ENCODE measurements around the gene SYP. TPM values are rescaled to one million over a fixed set of nuclear protein-coding genes. Genes with fewer than 3 reads are reported as not detected.

The SYP gene
- total RNA-seq, 2 donors from 2014 or later, result 6.4 to 7.4 TPM

DNA sequence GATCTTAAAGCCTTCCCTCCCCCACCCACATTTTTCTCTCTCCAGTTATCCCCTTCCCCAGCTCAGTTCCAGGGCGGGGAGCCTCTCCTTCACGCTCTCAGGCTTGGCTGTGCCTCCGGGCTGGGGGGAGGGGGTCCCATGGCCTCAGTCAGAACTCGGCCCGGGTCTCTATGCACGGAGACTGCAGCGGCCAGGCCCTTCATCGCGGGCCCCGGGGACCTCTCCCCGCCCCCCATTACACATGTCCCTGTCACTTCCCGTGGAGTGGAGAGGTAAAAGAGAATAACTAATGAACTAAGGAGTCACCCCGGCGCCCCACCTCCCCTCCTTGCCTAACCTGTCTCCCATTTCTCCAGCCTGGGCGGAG lies 13.0 kb downstream of the SYP start:
- no peak overlapping the region for H3K9ac ChIP-seq (ENCODE audit: low read depth in 2 of 2, low read length in 2 of 2)
- no peaks in the 10 kb centered on the region for H3K27me3 ChIP-seq
- intact Hi-C loops (cut with DNase I), result no loop called here

GRCh38 chrX:49186125-49187027 lies 13.6 kb downstream of the SYP start, which contains the start of gene PRICKLE3:
TSS of gene PRICKLE3 (minus strand) at chrX:49186373. CDS start at chrX:49186297, 76 bp downstream.
- Histone ChIP-seq H3K36me3 (no peaks in the 10 kb centered on the region), H3K4me1 (no peaks in the 10 kb centered on the region), H3K27me3 (no peaks in the 10 kb centered on the region), H3K4me3 (peak within 1 kb of the TSS; percentile 41), H3K27ac (peak within 1 kb of the TSS; percentile 58), H3K9ac (ENCODE audit: low read depth in 2 of 2, low read length in 2 of 2) (peak within 1 kb of the TSS; percentile 67 to 80), H3K9me3 (no peaks in the 10 kb centered on the region)
- intact Hi-C loops (cut with DNase I), result no loop called here
- TF ChIP-seq, protein P1, sequence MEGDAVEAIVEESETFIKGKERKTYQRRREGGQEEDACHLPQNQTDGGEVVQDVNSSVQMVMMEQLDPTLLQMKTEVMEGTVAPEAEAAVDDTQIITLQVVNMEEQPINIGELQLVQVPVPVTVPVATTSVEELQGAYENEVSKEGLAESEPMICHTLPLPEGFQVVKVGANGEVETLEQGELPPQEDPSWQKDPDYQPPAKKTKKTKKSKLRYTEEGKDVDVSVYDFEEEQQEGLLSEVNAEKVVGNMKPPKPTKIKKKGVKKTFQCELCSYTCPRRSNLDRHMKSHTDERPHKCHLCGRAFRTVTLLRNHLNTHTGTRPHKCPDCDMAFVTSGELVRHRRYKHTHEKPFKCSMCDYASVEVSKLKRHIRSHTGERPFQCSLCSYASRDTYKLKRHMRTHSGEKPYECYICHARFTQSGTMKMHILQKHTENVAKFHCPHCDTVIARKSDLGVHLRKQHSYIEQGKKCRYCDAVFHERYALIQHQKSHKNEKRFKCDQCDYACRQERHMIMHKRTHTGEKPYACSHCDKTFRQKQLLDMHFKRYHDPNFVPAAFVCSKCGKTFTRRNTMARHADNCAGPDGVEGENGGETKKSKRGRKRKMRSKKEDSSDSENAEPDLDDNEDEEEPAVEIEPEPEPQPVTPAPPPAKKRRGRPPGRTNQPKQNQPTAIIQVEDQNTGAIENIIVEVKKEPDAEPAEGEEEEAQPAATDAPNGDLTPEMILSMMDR (IDR thresholded peaks at IDR 0.05), result no peak
- peak; percentile 89 for DNase-seq

More for the DNA sequence above, 13.0 kb downstream of the SYP start:
- Histone ChIP-seq H3K4me3 (no peak overlapping the region), H3K4me1 (no peaks in the 10 kb centered on the region), H3K36me3 (no peaks in the 10 kb centered on the region), H3K27ac (no peak overlapping the region), H3K9me3 (no peaks in the 10 kb centered on the region)
- TF ChIP-seq, protein P1 (IDR thresholded peaks at IDR 0.05), result no peak
- no peak for DNase-seq

GRCh38 chrX:49184294-49185281 lies 15.4 kb downstream of the SYP start:
- H3K4me3 ChIP-seq, result peak overlapping the region; percentile 41
- intact Hi-C loops (cut with DNase I), result no loop called here
- no peaks in the 10 kb centered on the region for H3K9me3 ChIP-seq
- no peaks in the 10 kb centered on the region for H3K36me3 ChIP-seq
- peak overlapping the region; percentile 56 to 67 for H3K9ac ChIP-seq (ENCODE audit: low read depth in 2 of 2, low read length in 2 of 2)
- H3K27ac ChIP-seq, result peak overlapping the region; percentile 58
- peak; percentile 96 for DNase-seq
- H3K27me3 ChIP-seq, result no peaks in the 10 kb centered on the region
- no peaks in the 10 kb centered on the region for H3K4me1 ChIP-seq
- TF ChIP-seq, protein P1 (IDR thresholded peaks at IDR 0.05), result no peak

- Histone ChIP-seq H3K27me3 (no peaks in the 10 kb centered on the region), H3K27ac (peak overlapping the region; percentile 58), H3K4me3 (no peak overlapping the region), H3K4me1 (no peaks in the 10 kb centered on the region), H3K9me3 (no peaks in the 10 kb centered on the region), H3K36me3 (no peaks in the 10 kb centered on the region), H3K9ac (ENCODE audit: low read depth in 2 of 2, low read length in 2 of 2) (no peak overlapping the region)
- intact Hi-C loops (cut with DNase I), result no loop called here
- TF ChIP-seq, protein P1 (IDR thresholded peaks at IDR 0.05), result no peak
- no peak for DNase-seq
These were observed 16.2 kb downstream of the SYP start for GRCh38 chrX:49183701-49184281.

- no peaks in the 10 kb centered on the region for H3K9me3 ChIP-seq
- no peaks in the 10 kb centered on the region for H3K36me3 ChIP-seq
- no peaks in the 10 kb centered on the region for H3K27me3 ChIP-seq
- intact Hi-C loops (cut with DNase I), result no loop called here
- no peak for DNase-seq
- H3K4me1 ChIP-seq, result no peaks in the 10 kb centered on the region
- no peak overlapping the region for H3K9ac ChIP-seq (ENCODE audit: low read depth in 2 of 2, low read length in 2 of 2)
- TF ChIP-seq, protein P1 (IDR thresholded peaks at IDR 0.05), result no peak
- H3K4me3 ChIP-seq, result no peak overlapping the region
- H3K27ac ChIP-seq, result no peak overlapping the region
These were observed 20.6 kb downstream of the SYP start for GRCh38 chrX:49179358-49179757.
